HFFc6 (cell line): ENCODE results near the gene CHFR. TPM values are rescaled to one million over a fixed set of nuclear protein-coding genes. Genes with fewer than 3 reads are reported as not detected.

Experiments used
- DNase-seq: peaks from one replicate; pipeline ENCODE4 v3.0.0-alpha.2; 2018
- H3K27ac Mint-ChIP-seq: 2 replicates; pipeline ENCODE4 v1.8.0; 2020; ENCODE audit warnings: mild to moderate bottlenecking, mixed read lengths
- H3K27me3 Mint-ChIP-seq: 2 replicates; pipeline ENCODE4 v1.8.0; 2021; ENCODE audit warnings: mild to moderate bottlenecking, moderate library complexity, mixed read lengths; ENCODE audit not compliant: insufficient read depth
- H3K36me3 Mint-ChIP-seq: 2 replicates; pipeline ENCODE4 v1.8.0; 2021; ENCODE audit warnings: low read depth, mixed read lengths
- H3K4me1 Mint-ChIP-seq: 2 replicates; pipeline ENCODE4 v1.8.0; 2020; ENCODE audit warnings: low read depth, mixed read lengths
- H3K4me3 Mint-ChIP-seq: 2 replicates; pipeline ENCODE4 v1.8.0; 2020; ENCODE audit warnings: mild to moderate bottlenecking, moderate library complexity, mixed read lengths
- H3K9me3 Mint-ChIP-seq: 2 replicates; pipeline ENCODE4 v1.8.0; 2020; ENCODE audit warnings: mild to moderate bottlenecking, mixed read lengths
- CTCF ChIP-seq: fragments of 200-600 bp; sonication (generic); IDR thresholded peaks from 2 replicates; pipeline ENCODE4 v1.5.0; 2021; ENCODE audit warnings: antibody characterized with exemption, mild to moderate bottlenecking
- total RNA-seq, 6 experiments: library from RNA; stranded (reverse); fragmentation: NEBNext Ultra II Directional; extraction: Animal tissue kit (Norgen Biotek cat#: 25700); gene quantifications; 2 replicates in 1 of 6; 3 replicates in 5 of 6; pipeline ENCODE4 v1.2.3, GENCODE V29; 2021

Gene CHFR
- total RNA-seq, 6 experiments from 2014 or later: 23.1 to 30.0 (median 26.2) TPM

DNA sequence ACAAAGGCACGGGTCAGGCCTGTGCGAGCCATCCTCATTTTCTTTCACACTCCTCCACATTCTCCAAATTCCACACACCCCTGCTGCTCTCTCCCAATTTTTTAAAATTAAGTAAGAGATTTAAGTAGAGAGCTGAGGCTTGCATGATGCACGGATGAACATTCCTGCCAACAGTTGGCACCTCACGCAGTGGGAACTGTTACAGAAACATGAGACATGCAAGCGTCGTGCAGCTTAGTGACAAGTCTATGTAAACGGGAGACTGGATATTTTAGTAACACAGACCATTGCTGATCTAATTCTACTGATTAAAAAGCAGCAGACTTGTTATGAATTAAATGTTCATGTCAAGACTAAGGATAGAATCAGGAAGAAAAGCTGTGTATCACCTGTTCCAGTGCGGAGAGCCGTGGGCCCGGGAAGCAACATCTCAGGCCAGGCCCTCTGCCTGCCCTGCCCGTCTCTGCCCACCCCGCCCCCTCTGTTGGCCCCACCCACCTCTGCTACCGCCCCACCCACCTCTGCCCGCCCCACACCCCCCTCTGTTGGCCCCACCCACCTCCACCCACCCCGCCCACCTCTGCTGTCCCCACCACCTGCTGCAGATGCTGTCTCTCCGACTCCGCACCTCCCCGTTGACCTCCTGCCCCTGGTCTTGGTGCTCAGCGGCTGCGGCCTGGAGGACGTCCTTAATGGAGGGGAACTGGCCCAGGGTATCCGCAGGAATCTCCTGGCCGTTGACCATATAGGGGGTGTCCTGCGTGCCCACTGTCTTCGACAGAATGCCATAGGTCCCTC is 79.9 kb downstream of the CHFR start:
- no peak for TF ChIP-seq CTCF
- Mint-ChIP-seq H3K36me3 (peaks cover 56% of the 10 kb centered on the region), H3K9me3 (no peaks in the 10 kb centered on the region), H3K27me3 (peaks cover 7% of the 10 kb centered on the region), H3K4me3 (no peak overlapping the region), H3K4me1 (peaks cover 5% of the 10 kb centered on the region), H3K27ac (no peak overlapping the region)
- DNase-seq: no peak

- no peak overlapping the region for H3K27ac Mint-ChIP-seq
- H3K9me3 Mint-ChIP-seq: no peaks in the 10 kb centered on the region
- TF ChIP-seq CTCF: no peak
- H3K4me1 Mint-ChIP-seq: no peaks in the 10 kb centered on the region
- H3K4me3 Mint-ChIP-seq: no peak overlapping the region
- peaks cover 5% of the 10 kb centered on the region for H3K27me3 Mint-ChIP-seq
- DNase-seq: no peak
- peaks cover 54% of the 10 kb centered on the region for H3K36me3 Mint-ChIP-seq
Measured at GRCh38 chr12:132806857-132807256, 80.5 kb downstream of the CHFR start.

GRCh38 chr12:132804426-132804861 is 83.0 kb downstream of the CHFR start:
- Mint-ChIP-seq H3K9me3 (no peaks in the 10 kb centered on the region), H3K4me1 (no peaks in the 10 kb centered on the region), H3K4me3 (no peak overlapping the region), H3K27me3 (peaks cover 10% of the 10 kb centered on the region), H3K27ac (no peak overlapping the region), H3K36me3 (peaks cover 58% of the 10 kb centered on the region)
- DNase-seq: no peak
- TF ChIP-seq CTCF: no peak

GRCh38 chr12:132803888-132804287 is 83.5 kb downstream of the CHFR start:
- DNase-seq: no peak
- no peaks in the 10 kb centered on the region for H3K4me1 Mint-ChIP-seq
- H3K9me3 Mint-ChIP-seq: no peaks in the 10 kb centered on the region
- TF ChIP-seq CTCF: no peak
- no peak overlapping the region for H3K4me3 Mint-ChIP-seq
- peaks cover 9% of the 10 kb centered on the region for H3K27me3 Mint-ChIP-seq
- H3K36me3 Mint-ChIP-seq: peaks cover 56% of the 10 kb centered on the region
- H3K27ac Mint-ChIP-seq: no peak overlapping the region

GRCh38 chr12:132803125-132803524 is 84.3 kb downstream of the CHFR start:
- no peak for TF ChIP-seq CTCF
- peaks cover 49% of the 10 kb centered on the region for H3K36me3 Mint-ChIP-seq
- no peak overlapping the region; the same call in 1 of the 2 replicates for H3K27ac Mint-ChIP-seq
- H3K4me3 Mint-ChIP-seq: no peak overlapping the region
- H3K4me1 Mint-ChIP-seq: no peaks in the 10 kb centered on the region
- no peak for DNase-seq
- peaks cover 6% of the 10 kb centered on the region for H3K27me3 Mint-ChIP-seq
- no peaks in the 10 kb centered on the region for H3K9me3 Mint-ChIP-seq
